SW480 (cell line): ENCODE data around the gene OPTC.

ENCODE experiments used
- DNase-seq: peaks from one replicate; pipeline ENCODE4 v3.0.0-alpha.2; 2016; ENCODE audit warnings: low spot score

Gene OPTC

GRCh38 chr1:203536575-203536974, 42.6 kb downstream of the OPTC start:
- no peak for DNase-seq

GRCh38 chr1:203536980-203537455, 43.1 kb downstream of the OPTC start:
- DNase-seq = no peak

DNA sequence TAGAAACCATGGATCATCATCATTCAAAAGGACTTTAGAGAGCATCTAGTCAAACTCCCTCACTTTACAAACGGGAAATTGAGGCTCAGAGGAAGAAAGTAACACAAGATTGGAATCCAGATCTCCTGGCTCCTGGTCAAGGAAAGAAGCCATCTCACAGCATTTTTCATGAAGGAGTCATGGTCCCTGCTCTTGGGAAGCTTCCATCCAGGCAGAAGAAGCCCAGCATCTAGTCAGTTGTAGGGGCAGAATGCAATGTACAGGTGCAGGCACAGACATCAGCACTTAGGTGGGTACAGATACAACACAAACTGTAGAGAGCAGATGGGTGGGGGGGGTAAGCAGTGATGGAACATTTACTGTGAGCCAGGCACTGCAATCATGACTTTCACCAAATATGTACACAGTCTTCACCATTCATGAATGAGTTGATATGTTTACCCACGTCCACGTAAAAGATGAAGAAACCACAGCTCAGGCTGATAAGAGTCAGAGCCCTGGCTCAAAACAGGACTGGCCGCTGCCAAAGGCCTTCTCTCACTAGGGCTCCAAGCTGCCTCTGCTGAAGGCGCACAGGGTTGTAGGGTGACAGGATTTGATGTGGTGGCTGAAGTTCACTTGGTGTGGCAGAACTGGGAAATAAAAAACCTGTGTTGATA, 44.0 kb downstream of the OPTC start:
- DNase-seq = no peak

- DNase-seq = no peak
Observed at GRCh38 chr1:203538726-203539125, 44.8 kb downstream of the OPTC start.

DNA sequence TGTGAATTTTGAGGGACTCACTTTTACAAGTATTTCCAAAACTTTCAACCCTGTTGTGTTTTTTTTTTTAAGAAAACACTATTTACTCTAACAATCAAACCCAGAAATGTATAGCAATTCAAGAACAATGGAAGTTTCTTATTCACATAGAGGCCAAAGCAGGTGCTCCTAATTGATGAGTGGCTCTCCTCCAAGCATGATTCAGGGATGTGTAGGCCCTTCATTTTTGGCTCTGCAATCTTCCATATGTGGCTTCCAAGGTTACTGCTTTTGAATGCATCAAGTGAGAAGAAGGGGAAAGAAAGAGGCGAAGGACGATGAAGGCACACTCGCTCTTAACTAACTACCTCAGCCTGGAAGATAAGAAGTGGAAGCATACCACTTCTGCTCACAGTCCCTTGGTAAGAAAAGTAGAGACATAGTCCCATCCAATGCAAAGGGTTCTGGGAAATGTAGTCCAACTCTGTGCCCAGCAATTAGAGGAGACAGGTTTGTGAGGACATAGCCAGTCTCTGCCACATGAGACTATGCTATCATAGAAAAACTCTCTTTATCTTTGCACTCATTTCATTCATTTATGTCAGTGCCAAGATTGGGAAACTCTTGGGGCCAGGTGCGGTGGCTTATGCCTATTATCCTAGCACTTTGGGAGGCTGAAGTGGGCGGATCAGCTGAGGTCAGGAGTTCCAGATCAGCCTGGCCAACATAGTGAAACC, 46.0 kb downstream of the OPTC start:
- DNase-seq = no peak

- DNase-seq = no peak
Observed at GRCh38 chr1:203544485-203544884, 50.5 kb downstream of the OPTC start.

DNA sequence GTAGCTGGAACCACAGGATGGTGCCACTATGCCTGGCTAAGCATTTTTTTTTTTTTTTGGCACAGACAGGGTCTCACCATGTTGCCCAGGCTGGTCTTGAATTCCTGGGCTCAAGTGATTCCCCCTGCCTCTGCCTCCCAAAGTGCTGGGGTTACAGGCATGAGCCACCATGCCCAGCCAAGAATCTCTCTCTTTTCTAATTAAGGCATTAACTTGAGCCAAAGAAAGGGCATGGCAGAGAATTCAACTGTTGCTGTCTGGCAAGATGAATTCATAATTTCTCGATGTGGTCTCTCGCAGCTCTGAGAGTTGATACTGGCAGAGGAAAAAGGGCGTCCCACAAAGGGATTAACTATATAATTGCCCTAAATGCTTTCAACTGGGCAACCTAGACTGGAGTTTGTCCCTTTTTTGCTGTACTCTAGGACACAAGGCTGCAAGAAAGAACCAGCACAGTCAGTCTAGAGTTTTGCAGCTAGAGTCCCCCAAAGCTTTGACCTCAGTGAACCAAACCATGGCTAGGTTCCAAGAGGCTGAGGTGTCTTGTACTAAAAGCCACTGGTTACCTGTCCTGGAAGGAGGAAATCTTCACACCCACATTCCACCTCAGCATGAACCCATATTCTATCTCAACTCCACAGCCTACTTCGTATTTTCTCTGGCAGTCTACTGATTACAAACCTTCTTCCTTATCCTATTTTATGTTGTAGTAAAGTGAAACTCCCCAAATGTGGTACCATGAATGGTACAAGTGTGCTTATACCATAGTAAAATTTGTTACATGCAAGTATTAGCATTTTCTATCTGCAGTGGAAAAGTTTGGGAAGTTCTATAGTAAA, 51.2 kb downstream of the OPTC start:
- no peak for DNase-seq

- DNase-seq = no peak
Observed at GRCh38 chr1:203546274-203546673, 52.3 kb downstream of the OPTC start.

- DNase-seq = no peak
Observed at GRCh38 chr1:203547147-203547546, 53.2 kb downstream of the OPTC start.

GRCh38 chr1:203547771-203548421, 53.9 kb downstream of the OPTC start:
- DNase-seq = no peak

DNA sequence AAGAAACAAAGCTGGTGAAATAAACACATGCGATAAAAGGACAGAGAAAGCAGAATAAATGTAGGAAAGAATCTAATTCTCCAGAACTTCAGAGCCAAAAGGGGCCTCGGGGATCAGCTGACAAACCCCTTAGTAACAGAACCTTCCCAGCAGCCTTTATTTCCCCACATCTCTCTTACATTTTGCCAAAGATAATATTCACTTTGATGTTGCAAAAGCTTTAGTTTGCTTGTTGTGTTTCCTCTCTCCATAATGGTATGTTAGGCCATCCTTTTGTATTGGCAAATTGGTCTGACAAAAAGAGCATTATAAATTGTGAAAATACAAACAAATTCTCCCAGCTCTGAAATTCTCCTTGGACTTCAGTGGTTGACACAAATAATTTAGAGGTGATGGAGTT, 54.9 kb downstream of the OPTC start:
- no peak for DNase-seq

DNA sequence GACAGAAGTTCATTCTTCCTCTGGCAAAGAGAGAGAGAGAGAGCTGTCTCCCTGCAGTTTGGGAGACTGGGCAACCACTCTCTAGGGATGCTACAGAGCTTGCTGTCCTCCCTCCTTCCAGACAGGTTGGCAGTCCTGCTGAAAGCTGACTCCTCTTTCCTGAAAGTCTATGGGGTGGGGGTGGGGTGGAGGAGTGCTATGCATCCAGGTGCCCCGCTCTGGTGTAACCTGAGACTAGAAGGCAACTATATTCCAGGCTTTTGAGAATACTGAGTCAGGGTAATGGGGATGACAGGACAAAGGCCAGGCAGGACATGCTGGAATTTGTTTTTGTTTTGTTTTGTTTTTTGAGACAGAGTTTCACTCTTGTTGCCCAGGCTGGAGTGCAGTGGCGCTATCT, 55.4 kb downstream of the OPTC start:
- DNase-seq = no peak

DNA sequence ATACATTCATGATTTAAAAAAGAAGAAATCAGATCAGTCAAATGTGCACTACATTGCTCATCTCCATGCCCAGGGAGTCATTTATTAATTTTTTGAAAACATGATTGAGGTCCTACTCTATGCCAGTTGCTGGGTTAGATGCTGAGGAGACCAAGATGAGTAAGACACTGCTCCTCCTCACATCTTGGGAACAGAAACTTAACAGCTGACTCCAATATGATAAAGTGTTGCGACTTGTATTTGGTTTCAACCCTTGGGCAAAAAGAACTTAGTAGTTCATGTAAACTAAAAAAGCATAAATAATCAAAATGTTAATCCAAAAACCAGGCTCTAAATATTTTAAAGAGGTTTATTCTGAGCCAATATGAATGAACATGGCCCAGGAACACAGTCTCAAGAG, 56.9 kb downstream of the OPTC start:
- DNase-seq = no peak

DNA sequence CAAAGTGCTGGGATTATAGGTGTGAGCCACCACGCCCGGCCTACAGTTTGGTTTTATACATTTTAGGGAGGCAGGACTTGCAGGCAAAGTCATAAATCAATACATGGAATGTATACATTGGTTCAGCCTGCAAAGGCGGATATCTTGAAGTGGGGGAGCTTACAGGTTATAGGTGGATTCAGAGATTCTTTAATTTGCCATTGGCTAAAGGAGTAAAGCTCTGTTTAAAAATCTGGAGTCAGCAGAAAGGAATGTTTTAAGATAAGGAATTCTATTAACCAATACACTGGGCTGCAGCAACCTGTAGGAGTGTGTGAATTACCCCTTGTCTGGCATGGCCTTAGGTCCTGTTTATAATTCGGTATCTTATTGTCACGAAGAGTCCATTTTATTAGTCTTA, 57.6 kb downstream of the OPTC start:
- DNase-seq = no peak

DNA sequence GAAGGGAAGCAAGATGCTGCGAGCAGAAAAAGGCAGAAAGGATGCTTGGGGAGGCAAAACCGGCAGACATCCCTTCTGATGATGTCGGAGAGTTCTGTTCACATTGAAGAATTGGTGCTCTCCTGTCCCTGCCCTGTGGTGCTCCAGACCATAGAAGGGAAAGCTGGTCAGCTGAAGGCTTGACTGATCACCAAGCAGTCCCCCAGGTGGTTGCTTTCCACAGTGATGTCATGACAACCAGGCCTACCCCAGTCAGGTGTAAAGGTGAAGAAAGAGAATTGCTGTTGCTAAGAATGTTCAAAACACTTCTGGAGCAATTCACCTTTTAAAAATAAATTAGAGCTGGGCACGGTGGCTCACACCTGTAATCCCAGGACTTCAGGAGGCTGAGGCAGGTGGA, 59.5 kb downstream of the OPTC start:
- no peak for DNase-seq

DNA sequence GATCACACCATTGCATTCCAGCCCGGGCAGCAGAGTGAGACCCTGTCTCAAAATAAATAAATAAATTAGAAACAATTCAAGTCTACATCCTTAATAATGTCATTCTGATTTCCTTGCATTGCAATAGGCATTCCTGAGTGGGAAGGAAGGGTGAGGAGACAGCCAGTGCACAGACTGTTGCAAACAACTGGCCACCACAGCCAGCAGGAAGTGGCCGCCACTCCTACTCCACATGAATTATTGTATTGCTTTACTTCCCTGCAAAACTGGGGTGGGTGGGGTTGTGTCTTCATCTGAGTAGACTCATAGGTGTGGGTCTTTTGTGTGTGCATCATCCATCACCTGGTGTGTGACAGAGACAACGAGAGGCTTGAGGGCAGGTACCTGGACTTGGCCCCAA, 60.1 kb downstream of the OPTC start:
- DNase-seq = no peak

DNA sequence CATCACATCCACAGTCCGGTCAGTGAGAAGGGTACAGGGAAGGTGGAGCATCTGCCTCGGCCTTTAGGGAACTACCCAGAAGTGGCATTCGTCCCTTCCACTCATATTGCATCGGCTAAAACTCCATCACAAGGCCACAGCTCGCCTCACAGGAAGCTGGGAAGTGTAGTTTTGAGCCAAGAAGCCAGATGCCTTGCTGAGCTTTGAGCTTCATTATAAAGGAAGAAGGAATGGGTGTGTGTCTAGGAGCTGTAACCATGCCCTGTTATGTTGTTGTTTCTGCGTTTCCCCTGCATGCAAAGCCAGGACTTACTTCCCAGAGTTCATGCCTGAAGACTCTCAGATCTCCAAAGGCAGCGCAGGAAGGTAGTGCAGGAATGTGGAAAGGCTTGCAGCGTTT, 61.1 kb downstream of the OPTC start:
- no peak for DNase-seq

DNA sequence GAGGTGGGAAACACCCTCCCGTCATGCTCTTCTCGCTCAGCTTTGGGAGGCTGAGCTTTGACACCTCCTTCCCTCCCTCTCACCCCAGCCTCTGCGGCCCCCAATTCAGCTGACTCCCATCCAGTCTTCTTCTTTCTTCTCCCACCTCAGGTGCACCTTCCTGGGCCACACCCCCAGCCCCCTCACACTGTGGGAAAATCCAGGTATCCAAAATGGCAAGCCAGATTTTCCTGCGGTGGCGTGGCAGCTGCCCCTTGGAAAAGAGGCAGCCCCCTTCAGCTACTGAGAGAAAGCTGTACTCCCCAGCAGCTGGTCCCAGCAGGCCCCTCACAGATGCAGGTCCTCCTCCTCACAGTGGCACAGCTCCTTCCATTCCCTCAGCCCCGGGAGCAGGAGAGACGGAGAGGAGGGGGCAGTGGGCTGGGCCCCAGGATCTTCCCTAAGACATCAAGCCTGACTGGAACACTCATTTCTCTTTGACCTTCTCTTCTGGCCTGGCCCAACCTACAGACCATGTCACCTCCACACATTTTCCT, 61.6 kb downstream of the OPTC start:
- no peak for DNase-seq

- no peak for DNase-seq
Observed at GRCh38 chr1:203556047-203556851, 62.3 kb downstream of the OPTC start.

DNA sequence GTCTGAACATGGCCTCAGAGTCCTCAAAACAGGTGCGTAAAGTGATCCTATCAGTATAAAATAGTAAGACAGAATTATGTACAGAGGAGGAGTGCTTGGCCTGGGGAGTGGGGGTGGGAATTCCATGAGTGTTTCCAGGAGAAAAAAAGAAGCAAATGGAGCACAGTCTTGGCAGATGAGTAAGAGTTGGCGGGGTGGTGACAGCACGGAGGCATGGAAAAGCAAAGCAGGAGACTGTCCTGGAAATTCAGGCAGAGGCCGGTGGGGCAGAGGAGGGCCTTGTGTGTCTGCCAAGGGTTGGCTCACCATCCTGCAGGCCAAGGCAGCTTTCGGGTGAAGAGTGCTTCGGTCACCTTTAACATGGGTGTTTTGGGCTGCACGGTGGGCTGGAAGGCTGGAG, 63.4 kb downstream of the OPTC start:
- no peak for DNase-seq

- no peak for DNase-seq
Observed at GRCh38 chr1:203558064-203558760, 64.3 kb downstream of the OPTC start.
